ENCODE measurements around the gene ITGA1.

ITGA1 gene

DNA sequence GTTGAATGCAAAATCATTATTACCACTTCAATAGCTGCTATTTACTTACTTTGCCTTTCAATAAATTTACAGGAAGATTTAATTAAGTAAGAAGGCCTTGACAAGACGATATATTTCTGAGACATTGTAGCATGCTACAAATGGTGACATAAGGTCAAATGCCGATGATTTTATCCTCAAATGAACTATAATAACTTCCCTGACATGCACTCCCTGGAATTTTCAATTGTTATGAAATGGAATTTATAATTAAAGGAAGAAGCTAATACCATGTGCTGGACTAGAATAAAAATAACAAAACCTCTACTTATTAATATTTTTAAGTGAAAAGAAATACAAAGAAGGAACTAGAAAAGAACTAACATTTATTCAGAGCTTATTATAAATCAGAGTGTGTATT is 30.2 kb upstream of the ITGA1 start:
- H3K23ac ChIP-seq (ENCODE audit: low read depth, low read length, poor library complexity): no peak overlapping the region
- no peak for DNase-seq (ENCODE audit: low spot score)
- H3K9ac ChIP-seq (ENCODE audit: low read depth, low read length, poor library complexity): no peak overlapping the region
- no peak overlapping the region for H2BK120ac ChIP-seq (ENCODE audit: low read depth, low read length)
- H2BK15ac ChIP-seq (ENCODE audit: low read length): no peak overlapping the region
- no peaks in the 10 kb centered on the region for H3K36me3 ChIP-seq (replicated peaks in 1 of 2; ENCODE audit: control insufficient read depth in 2 of 2, insufficient read depth in 2 of 2, low read length in 2 of 2)
- H3K79me1 ChIP-seq (ENCODE audit: low read depth, low read length): no peaks in the 10 kb centered on the region
- H2AFZ ChIP-seq (ENCODE audit: low read length): no peak overlapping the region
- H3K4ac ChIP-seq (ENCODE audit: low read length): no peak overlapping the region
- no peak overlapping the region for H2AK5ac ChIP-seq (ENCODE audit: low read depth, low read length)
- H3K14ac ChIP-seq (ENCODE audit: low read length): no peak overlapping the region
- WGBS, 2 donors (ENCODE audit: extremely low coverage in 2 of 2, insufficient read length in 2 of 2, insufficient replicate concordance in 1 of 2): no CpG with 5 or more reads among the region's 2 CpGs
- no peak overlapping the region for H2BK5ac ChIP-seq (ENCODE audit: low read length)
- H3K18ac ChIP-seq (ENCODE audit: low read length): no peak overlapping the region
- H4K8ac ChIP-seq (ENCODE audit: low read depth, low read length): no peak overlapping the region
- H3K4me2 ChIP-seq (ENCODE audit: insufficient read depth, low read length, poor library complexity, severe bottlenecking): no peak overlapping the region
- no peaks in the 10 kb centered on the region for H3K4me1 ChIP-seq (ENCODE audit: control insufficient read depth in 2 of 2, insufficient read depth in 1 of 2, low read depth in 1 of 2, low read length in 2 of 2)
- no peak overlapping the region for H3K27ac ChIP-seq (replicated peaks; ENCODE audit: low read length)
- no peaks in the 10 kb centered on the region for H3K9me3 ChIP-seq (replicated peaks in 1 of 2; ENCODE audit: control insufficient read depth in 2 of 2, insufficient read depth in 1 of 2, low read depth in 1 of 2, low read length in 2 of 2)
- H2BK12ac ChIP-seq (ENCODE audit: low read length): no peak overlapping the region
- no peak overlapping the region for H4K91ac ChIP-seq (ENCODE audit: low read depth, low read length, poor library complexity)
- no peak overlapping the region for H3K4me3 ChIP-seq (ENCODE audit: low read length in 2 of 2)
- no peaks in the 10 kb centered on the region for H3K27me3 ChIP-seq (ENCODE audit: control insufficient read depth in 3 of 3, insufficient read depth in 3 of 3, low read depth in 1 of 3, low read length in 3 of 3)

DNA sequence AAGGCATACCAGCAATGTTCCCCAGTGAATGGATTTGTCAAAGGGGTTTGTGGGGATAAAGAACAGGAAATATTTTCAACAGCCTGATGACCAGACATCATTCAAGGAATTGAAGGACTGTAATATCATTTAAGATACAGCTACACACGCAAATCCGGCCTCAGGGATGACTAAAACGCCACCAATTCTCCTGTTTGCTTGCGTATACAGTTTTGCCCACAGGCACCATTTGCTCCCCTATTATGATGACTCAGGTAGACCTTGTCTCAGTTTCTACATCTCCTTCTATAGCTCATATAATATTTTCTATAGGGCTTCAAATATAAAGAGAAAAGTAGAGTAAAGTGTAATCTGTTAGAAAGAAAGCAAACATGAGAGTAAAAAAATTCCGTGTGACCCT is 29.7 kb upstream of the ITGA1 start:
- Histone ChIP-seq H3K79me1 (ENCODE audit: low read depth, low read length) (no peaks in the 10 kb centered on the region), H3K14ac (ENCODE audit: low read length) (no peak overlapping the region), H2BK5ac (ENCODE audit: low read length) (no peak overlapping the region), H3K27me3 (ENCODE audit: control insufficient read depth in 3 of 3, insufficient read depth in 3 of 3, low read depth in 1 of 3, low read length in 3 of 3) (no peaks in the 10 kb centered on the region), H3K27ac (replicated peaks; ENCODE audit: low read length) (no peak overlapping the region), H4K8ac (ENCODE audit: low read depth, low read length) (no peak overlapping the region), H2AFZ (ENCODE audit: low read length) (no peak overlapping the region), H2BK120ac (ENCODE audit: low read depth, low read length) (no peak overlapping the region), H2BK15ac (ENCODE audit: low read length) (no peak overlapping the region), H3K18ac (ENCODE audit: low read length) (no peak overlapping the region), H3K4ac (ENCODE audit: low read length) (no peak overlapping the region), H3K9me3 (replicated peaks in 1 of 2; ENCODE audit: control insufficient read depth in 2 of 2, insufficient read depth in 1 of 2, low read depth in 1 of 2, low read length in 2 of 2) (no peaks in the 10 kb centered on the region), H4K91ac (ENCODE audit: low read depth, low read length, poor library complexity) (no peak overlapping the region), H2BK12ac (ENCODE audit: low read length) (no peak overlapping the region), H3K4me2 (ENCODE audit: insufficient read depth, low read length, poor library complexity, severe bottlenecking) (no peak overlapping the region), H3K4me3 (ENCODE audit: low read length in 2 of 2) (no peak overlapping the region), H3K9ac (ENCODE audit: low read depth, low read length, poor library complexity) (no peak overlapping the region), H3K23ac (ENCODE audit: low read depth, low read length, poor library complexity) (no peak overlapping the region), H3K36me3 (replicated peaks in 1 of 2; ENCODE audit: control insufficient read depth in 2 of 2, insufficient read depth in 2 of 2, low read length in 2 of 2) (no peaks in the 10 kb centered on the region), H3K4me1 (ENCODE audit: control insufficient read depth in 2 of 2, insufficient read depth in 1 of 2, low read depth in 1 of 2, low read length in 2 of 2) (no peaks in the 10 kb centered on the region), H2AK5ac (ENCODE audit: low read depth, low read length) (no peak overlapping the region)
- WGBS, 2 donors (ENCODE audit: extremely low coverage in 2 of 2, insufficient read length in 2 of 2, insufficient replicate concordance in 1 of 2): no CpG with 5 or more reads among the region's 5 CpGs
- DNase-seq (ENCODE audit: low spot score): no peak

GRCh38 chr5:52759331-52759730 is 28.4 kb upstream of the ITGA1 start:
- no CpG with 5 or more reads among the region's 1 CpG for WGBS, 2 donors (ENCODE audit: extremely low coverage in 2 of 2, insufficient read length in 2 of 2, insufficient replicate concordance in 1 of 2)

DNA sequence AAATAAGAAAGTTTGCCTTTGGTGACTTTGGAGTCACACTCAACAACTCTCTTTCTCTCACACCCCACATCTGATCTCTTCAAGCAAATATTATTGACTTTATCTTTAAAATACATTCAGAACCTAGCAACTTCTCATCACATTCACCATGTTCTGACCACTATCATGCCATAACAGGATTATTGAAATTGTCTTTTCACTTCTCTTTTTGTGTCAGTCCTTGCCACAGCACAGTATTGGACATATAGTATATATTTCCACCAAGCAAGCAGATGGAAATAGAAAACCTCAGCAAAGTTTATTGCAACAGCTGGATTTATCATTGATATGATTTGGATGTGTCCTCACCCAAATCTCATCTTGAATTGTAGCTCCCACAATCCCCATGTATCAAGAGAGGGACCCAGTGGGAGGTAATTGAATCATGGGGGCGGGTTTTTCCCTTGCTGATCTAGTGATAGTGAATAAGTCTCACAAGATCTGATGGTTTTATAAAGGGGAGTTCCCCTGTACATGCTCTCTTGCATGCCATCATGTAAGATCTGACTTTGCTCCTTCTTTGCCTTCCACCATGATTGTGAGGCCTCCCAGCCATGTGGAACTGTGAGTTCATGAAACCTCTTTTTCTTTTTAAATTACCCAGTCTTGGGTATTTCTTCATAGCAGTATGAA is 26.9 kb upstream of the ITGA1 start:
- Histone ChIP-seq H3K23ac (ENCODE audit: low read depth, low read length, poor library complexity) (no peak overlapping the region), H2BK5ac (ENCODE audit: low read length) (no peak overlapping the region), H3K27ac (replicated peaks; ENCODE audit: low read length) (no peak overlapping the region), H3K27me3 (ENCODE audit: control insufficient read depth in 3 of 3, insufficient read depth in 3 of 3, low read depth in 1 of 3, low read length in 3 of 3) (no peaks in the 10 kb centered on the region), H2AK5ac (ENCODE audit: low read depth, low read length) (no peak overlapping the region), H3K9me3 (replicated peaks in 1 of 2; ENCODE audit: control insufficient read depth in 2 of 2, insufficient read depth in 1 of 2, low read depth in 1 of 2, low read length in 2 of 2) (no peaks in the 10 kb centered on the region), H3K9ac (ENCODE audit: low read depth, low read length, poor library complexity) (no peak overlapping the region), H4K91ac (ENCODE audit: low read depth, low read length, poor library complexity) (no peak overlapping the region), H3K14ac (ENCODE audit: low read length) (no peak overlapping the region), H4K8ac (ENCODE audit: low read depth, low read length) (no peak overlapping the region), H3K36me3 (replicated peaks in 1 of 2; ENCODE audit: control insufficient read depth in 2 of 2, insufficient read depth in 2 of 2, low read length in 2 of 2) (no peaks in the 10 kb centered on the region), H3K79me1 (ENCODE audit: low read depth, low read length) (no peaks in the 10 kb centered on the region), H3K4me3 (ENCODE audit: low read length in 2 of 2) (no peak overlapping the region), H3K4me1 (ENCODE audit: control insufficient read depth in 2 of 2, insufficient read depth in 1 of 2, low read depth in 1 of 2, low read length in 2 of 2) (no peaks in the 10 kb centered on the region), H3K4ac (ENCODE audit: low read length) (no peak overlapping the region), H3K4me2 (ENCODE audit: insufficient read depth, low read length, poor library complexity, severe bottlenecking) (no peak overlapping the region), H3K18ac (ENCODE audit: low read length) (no peak overlapping the region), H2BK15ac (ENCODE audit: low read length) (no peak overlapping the region), H2AFZ (ENCODE audit: low read length) (no peak overlapping the region), H2BK120ac (ENCODE audit: low read depth, low read length) (no peak overlapping the region), H2BK12ac (ENCODE audit: low read length) (no peak overlapping the region)
- no CpG with 5 or more reads among the region's 1 CpG for WGBS, 2 donors (ENCODE audit: extremely low coverage in 2 of 2, insufficient read length in 2 of 2, insufficient replicate concordance in 1 of 2)
- no peak for DNase-seq (ENCODE audit: low spot score)

More at GRCh38 chr5:52759331-52759730, 28.4 kb upstream of the ITGA1 start:
- H3K4ac ChIP-seq (ENCODE audit: low read length): no peak overlapping the region
- DNase-seq (ENCODE audit: low spot score): no peak
- H3K14ac ChIP-seq (ENCODE audit: low read length): no peak overlapping the region
- no peak overlapping the region for H2AK5ac ChIP-seq (ENCODE audit: low read depth, low read length)
- H3K9ac ChIP-seq (ENCODE audit: low read depth, low read length, poor library complexity): no peak overlapping the region
- H3K18ac ChIP-seq (ENCODE audit: low read length): no peak overlapping the region
- H3K36me3 ChIP-seq (replicated peaks in 1 of 2; ENCODE audit: control insufficient read depth in 2 of 2, insufficient read depth in 2 of 2, low read length in 2 of 2): no peaks in the 10 kb centered on the region
- no peak overlapping the region for H3K23ac ChIP-seq (ENCODE audit: low read depth, low read length, poor library complexity)
- no peak overlapping the region for H2BK120ac ChIP-seq (ENCODE audit: low read depth, low read length)
- H4K91ac ChIP-seq (ENCODE audit: low read depth, low read length, poor library complexity): no peak overlapping the region
- no peak overlapping the region for H2AFZ ChIP-seq (ENCODE audit: low read length)
- no peaks in the 10 kb centered on the region for H3K9me3 ChIP-seq (replicated peaks in 1 of 2; ENCODE audit: control insufficient read depth in 2 of 2, insufficient read depth in 1 of 2, low read depth in 1 of 2, low read length in 2 of 2)
- no peak overlapping the region for H3K27ac ChIP-seq (replicated peaks; ENCODE audit: low read length)
- no peak overlapping the region for H2BK15ac ChIP-seq (ENCODE audit: low read length)
- H2BK12ac ChIP-seq (ENCODE audit: low read length): no peak overlapping the region
- H3K4me2 ChIP-seq (ENCODE audit: insufficient read depth, low read length, poor library complexity, severe bottlenecking): no peak overlapping the region
- H3K27me3 ChIP-seq (ENCODE audit: control insufficient read depth in 3 of 3, insufficient read depth in 3 of 3, low read depth in 1 of 3, low read length in 3 of 3): no peaks in the 10 kb centered on the region
- H2BK5ac ChIP-seq (ENCODE audit: low read length): no peak overlapping the region
- no peak overlapping the region for H4K8ac ChIP-seq (ENCODE audit: low read depth, low read length)
- H3K4me1 ChIP-seq (ENCODE audit: control insufficient read depth in 2 of 2, insufficient read depth in 1 of 2, low read depth in 1 of 2, low read length in 2 of 2): no peaks in the 10 kb centered on the region
- no peak overlapping the region for H3K4me3 ChIP-seq (ENCODE audit: low read length in 2 of 2)
- H3K79me1 ChIP-seq (ENCODE audit: low read depth, low read length): no peaks in the 10 kb centered on the region
